GM19397 (cell line): ENCODE data around the gene XKR3.
"Not testable (repeated sequence)": the region's sequence is repeated elsewhere in the genome, so short reads cannot be mapped to it uniquely, and the experiment has no call there.

Source experiments
- ATAC-seq: cut with Tn5 transposase; IDR thresholded peaks from one replicate; pipeline ENCODE4 v1.9.1; 2021; ENCODE audit warnings: mild to moderate bottlenecking, moderate library complexity; ENCODE audit not compliant: unreplicated experiment

The XKR3 gene

DNA sequence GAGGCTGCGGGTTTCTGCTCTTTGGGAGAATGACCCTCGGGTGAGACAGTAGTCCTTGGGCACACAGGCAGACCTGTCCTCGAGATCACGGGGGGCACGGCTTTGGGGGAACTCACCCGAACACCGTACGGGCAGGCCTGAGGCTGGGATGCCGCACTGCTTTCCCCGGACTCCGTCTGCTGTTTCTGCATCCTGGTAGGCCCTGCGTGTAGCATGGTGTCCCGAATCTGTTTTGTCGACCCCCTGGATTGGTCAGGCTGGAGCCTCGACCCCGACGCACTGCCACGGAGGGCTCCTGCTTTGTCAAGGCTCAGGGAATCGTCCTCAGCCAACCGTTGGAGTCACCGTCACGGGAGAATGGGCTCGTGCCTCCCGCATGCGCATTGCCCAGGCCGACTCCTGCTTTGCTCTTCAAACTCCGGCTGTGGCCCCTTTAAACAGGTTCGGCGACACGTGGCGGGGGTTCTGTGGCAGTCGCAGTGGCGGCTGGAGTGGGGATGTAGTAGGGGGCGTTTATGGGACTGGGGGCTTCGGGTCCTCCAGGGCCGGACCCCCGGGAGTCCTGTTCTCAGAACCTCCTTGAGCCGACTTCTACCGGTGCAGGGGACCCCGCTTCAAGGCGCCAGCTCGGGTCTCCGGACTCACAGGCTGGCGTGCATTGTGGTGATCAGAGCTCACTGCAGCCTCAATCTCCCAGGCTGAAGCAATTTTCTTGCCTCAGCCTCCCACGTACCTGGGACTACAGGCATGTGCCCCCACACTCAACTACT lies 76.9 kb downstream of the XKR3 start:
- ATAC-seq = not testable (repeated sequence)

DNA sequence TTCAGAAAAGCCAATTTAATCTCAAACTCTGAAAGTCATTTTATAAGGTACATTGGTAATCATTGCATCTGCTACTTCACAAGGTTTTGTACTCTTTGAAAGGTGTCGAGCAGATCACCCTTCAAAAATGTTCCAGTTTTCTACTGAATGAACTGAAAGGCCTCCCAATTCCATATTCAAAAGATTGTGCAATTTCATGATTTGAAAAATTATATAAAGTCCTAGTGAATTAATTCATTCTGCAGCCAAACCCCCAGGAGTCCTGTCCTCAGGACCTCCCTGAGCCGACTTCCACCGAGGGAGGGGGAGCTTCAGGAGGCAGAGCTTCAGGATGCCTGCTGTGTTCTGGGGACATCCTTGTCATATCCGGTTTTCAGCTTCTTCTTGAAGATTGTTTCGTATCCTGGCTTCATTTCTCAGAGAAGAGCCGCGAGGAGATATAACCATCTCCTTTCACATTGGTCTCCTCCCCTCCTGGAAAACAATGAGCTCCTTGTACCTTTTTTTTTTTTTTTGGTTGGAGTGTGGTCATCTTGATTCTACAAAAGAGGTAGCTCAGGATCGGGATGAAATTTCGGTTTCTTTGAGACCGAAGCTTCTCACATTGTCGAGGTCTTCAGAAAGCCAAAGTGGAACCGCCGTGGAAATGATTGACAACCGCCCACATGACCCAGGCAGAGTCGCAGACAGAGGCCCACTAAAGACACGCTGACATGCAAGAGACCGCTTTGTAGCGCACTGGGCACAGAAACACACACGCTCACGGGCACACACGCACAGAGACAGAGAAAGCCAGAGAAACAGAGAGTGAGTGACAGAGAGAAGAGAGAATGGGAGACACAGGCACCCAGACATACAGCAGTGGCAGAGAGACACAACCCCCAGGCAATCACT lies 77.7 kb downstream of the XKR3 start:
- not testable (repeated sequence) for ATAC-seq

DNA sequence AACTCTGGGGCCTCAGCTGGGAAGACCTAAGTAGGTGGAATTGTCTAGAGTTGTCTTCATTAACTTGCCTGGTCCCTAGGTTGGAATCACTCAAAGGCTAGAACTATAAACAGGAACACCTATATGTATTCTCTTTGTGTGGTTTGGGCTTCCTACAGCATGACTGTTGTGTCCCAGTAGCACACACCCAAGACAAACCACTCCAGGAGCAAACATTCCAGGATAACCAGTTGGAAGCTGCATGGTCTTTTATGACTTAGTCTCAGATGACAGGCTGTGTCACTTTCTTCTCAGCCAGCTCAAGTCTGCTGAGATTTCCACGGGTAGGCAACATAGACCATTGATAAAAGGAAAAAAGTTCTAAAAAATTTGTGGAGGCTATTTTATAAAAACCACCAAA lies 90.9 kb downstream of the XKR3 start:
- not testable (repeated sequence) for ATAC-seq
